ENCODE measurements around the gene SIDT1. TPM values are rescaled to one million over a fixed set of nuclear protein-coding genes. Genes with fewer than 3 reads are reported as not detected.

The SIDT1 gene
- total RNA-seq, 1 donor from 2014 or later = under 0.01 TPM

- DNase-seq (ENCODE audit: low read depth) = no peak
Measured at GRCh38 chr3:113678773-113679172, 146.4 kb downstream of the SIDT1 start.

Other genes with a start within 250 kb of the SIDT1 start
- under 0.01 and 16.4 TPM in 2 replicates for gene CFAP44, start 91.1 kb upstream of the SIDT1 start, total RNA-seq
- 8.7 and 19.3 TPM in 2 replicates for gene SPICE1, start 17.4 kb upstream of the SIDT1 start, total RNA-seq
- gene USF3, start 164.1 kb downstream of the SIDT1 start, total RNA-seq = 6.1 and 14.8 TPM in 2 replicates
- gene NAA50, start 213.7 kb downstream of the SIDT1 start, total RNA-seq = 139 and 217 TPM in 2 replicates
- 118 and 132 TPM in 2 replicates for gene ATP6V1A, start 214.5 kb downstream of the SIDT1 start, total RNA-seq

Measured in renal cortical epithelial cell (primary cell).